ENCODE measurements around the gene OSBP2.
"Not testable (repeated sequence)": the region's sequence is repeated elsewhere in the genome, so short reads cannot be mapped to it uniquely, and the experiment has no call there.

The OSBP2 gene

DNA sequence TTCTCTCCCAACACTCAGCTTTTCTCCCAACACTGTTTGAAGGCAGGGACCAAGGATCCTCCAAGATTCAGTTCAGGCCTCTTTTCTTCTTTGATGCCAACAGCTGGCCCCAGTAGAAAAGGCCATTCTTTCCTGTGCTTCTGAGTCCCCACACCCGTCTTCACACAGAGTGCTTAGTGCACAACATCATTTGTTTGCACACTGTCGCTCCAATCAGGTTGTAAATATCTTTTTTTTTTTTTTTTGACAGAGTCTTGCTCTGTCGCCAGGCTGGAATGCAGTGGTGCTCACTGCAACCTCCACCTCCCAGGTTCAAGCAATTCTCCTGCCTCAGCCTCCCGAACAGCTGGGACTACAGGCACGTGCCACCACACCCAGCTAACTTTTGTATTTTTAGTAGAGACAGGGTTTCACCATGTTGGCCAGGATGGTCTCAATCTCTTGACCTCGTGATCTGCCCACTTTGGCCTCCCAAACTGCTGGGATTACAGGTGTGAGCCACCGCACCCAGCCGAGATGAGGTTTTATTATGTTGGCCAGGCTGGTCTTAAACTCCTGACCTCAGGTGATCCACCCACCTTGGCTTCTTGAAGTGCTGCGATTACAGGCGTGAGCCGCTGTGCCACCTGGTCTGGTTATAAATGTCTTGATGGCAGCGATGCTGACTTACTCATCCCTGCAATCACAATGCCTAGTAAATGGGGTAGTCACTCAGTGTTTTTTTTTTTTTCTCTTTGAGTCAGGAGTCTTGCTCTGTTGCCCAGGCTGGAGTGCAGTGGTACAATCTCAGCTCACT, 14.6 kb upstream of the OSBP2 start:
- not testable (repeated sequence) for DNase-seq

- no peak for DNase-seq
Measured at GRCh38 chr22:30680991-30681770, 13.5 kb upstream of the OSBP2 start.

- no peak for DNase-seq
Measured at GRCh38 chr22:30681831-30682230, 12.8 kb upstream of the OSBP2 start.

GRCh38 chr22:30685178-30685577, 9.5 kb upstream of the OSBP2 start:
- DNase-seq: no peak

GRCh38 chr22:30687358-30687757, 7.3 kb upstream of the OSBP2 start:
- no peak for DNase-seq

DNA sequence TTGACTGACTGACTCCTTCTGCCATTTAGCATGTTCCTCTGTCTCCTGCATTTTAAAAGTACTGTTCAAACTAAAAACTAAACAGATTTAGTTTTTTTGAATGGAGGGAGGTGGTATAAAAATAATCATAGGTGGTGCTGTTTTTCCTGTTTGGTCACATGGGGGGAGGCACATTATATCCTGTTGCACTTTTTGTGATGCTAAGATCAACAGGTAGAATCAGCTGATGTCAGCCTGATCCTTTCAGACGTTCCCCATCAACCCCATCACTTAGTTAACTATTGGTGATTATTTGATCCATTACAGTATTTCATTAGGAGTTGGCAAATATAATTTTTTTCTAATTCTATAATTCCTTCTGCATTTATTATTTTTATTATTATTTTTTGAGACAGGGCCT, 5.1 kb upstream of the OSBP2 start:
- no peak for DNase-seq

DNA sequence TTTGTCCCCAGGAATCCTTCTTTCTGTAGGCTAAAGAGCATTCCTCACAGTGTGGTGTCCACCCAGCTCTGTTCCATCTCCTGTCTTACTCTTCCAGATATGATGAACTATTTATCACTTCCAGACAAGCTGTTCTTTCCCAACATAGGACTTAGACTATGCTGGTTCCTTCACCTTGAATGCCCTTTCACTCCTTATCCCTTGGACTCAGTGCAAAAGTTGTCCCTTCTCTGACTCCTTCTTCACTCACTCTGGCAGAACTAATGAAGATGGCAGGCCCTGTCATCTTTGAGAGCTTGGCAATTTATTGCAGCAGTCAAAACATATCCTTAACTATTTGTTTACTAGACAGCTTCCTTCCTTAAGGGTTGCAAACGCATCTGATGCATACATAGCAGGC, 3.5 kb upstream of the OSBP2 start:
- no peak for DNase-seq

DNA sequence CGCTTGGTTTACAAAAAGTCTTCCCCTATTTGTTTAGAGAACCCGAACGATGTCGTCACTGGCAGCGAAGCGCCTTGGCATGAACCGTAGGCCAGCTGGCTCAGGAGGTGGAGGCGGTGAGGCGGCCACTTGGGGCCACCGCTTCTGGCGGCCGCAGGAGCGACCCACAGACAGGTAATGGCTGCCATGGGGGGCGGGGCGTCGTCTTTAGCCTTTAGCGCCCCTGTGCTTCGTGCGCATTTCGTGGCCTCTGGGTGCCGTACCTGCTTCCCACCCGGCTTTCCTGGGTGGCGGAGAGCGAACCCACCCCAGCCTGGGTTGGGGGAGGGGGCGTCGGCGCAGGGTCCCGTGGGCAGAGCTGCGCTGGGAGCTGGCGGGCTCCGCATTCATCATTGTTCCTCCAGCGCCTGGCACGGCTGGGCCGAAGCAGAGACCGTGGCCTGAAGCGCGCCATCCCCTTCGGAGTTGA, 469 bp upstream of the OSBP2 start:
- peak; percentile 19 for DNase-seq

DNA sequence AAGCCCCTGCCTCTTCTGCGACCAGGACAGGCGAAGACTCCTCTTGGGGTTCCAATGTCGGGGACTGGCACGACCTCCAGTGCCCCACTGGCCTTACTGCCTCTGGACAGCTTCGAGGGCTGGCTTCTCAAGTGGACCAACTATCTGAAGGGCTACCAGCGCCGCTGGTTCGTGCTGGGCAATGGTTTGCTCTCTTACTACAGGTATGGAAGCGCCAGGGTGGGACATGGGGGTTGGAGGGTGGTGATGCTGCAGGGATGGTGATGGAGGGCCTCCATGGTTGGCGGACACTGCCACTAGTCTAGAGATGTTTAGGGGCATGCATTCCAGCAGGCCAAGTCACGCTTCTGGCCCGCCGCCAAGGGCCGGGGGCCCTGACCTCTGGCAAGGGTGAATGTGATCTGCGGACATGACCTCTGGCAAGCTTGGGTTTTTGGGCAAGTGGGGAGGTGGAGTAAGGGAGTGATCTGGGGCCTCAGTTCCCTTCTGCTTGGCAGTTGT, 727 bp downstream of the OSBP2 start:
- no peak for DNase-seq

- DNase-seq: no peak
Measured at GRCh38 chr22:30695871-30696655, 1.4 kb downstream of the OSBP2 start.

DNA sequence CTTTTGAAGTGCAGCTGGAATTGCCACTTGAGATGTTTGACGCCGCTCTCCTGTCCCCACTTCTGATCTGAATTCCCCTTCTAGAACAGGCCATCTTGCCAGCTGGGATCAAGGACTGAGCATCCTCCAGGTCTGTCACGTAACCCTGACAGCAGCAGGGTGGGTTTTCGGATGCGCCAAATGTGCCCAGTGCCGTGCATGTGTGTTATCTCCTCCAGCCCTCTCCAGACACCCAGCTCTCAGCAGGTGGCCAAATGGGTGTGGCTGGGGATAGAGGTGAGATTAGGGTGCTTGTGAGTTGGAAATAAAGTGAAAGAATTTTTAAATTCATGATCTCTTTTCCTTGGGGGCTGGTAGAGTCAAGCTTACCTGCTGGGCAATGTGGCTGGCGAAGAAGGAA, 3.3 kb downstream of the OSBP2 start:
- DNase-seq: no peak

GRCh38 chr22:30701872-30702271, 7.2 kb downstream of the OSBP2 start:
- DNase-seq: no peak

GRCh38 chr22:30702856-30703255, 8.2 kb downstream of the OSBP2 start:
- no peak for DNase-seq

DNA sequence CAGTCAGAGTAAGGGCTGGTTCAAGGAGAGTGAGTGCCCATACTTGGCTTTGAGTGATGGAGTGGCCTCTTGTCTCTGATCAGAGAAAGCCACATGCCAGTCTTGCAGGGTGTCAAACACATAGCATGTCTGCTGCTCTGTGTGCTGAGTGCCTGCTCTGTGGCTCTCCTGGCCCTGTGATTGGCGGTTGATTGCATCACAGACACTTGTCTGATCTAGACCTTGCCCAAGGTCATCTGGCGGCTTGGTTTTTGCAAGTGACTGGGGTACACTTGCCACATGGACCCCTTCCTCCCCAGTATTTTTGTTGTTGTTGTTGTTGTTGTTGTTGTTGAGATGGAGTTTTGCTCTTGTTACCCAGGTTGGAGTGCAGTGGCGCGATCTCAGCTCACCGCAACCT, 10.3 kb downstream of the OSBP2 start:
- DNase-seq: no peak

GRCh38 chr22:30705710-30706651, 11.3 kb downstream of the OSBP2 start:
- DNase-seq: peak; percentile 92

GRCh38 chr22:30709980-30710379, 15.3 kb downstream of the OSBP2 start:
- not testable (repeated sequence) for DNase-seq

GRCh38 chr22:30712094-30712493, 17.4 kb downstream of the OSBP2 start:
- DNase-seq: no peak

GRCh38 chr22:30714062-30714461, 19.4 kb downstream of the OSBP2 start:
- DNase-seq: no peak

GRCh38 chr22:30717331-30717921, 22.8 kb downstream of the OSBP2 start:
- no peak for DNase-seq

DNA sequence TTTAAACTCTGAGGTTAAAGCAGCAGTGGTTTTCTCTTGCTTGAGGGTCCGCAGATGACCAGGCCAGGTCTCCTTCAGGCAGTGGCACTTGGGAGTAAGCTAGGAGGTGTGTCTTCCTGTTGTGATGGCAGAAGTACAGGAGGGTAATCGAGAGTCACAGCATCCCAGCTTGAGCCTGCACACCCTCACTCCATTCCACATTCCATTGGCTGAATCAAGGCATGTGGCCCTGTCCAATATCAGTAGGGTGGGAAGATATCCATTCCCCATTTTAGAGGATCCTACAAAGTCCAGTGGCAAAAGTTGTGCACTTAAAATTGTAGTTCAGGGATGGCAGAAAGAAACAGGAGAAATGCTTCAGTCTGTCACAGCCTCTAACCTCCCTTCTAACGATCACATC, 23.3 kb downstream of the OSBP2 start:
- DNase-seq: no peak

GRCh38 chr22:30718491-30718890, 23.8 kb downstream of the OSBP2 start:
- no peak for DNase-seq

DNA sequence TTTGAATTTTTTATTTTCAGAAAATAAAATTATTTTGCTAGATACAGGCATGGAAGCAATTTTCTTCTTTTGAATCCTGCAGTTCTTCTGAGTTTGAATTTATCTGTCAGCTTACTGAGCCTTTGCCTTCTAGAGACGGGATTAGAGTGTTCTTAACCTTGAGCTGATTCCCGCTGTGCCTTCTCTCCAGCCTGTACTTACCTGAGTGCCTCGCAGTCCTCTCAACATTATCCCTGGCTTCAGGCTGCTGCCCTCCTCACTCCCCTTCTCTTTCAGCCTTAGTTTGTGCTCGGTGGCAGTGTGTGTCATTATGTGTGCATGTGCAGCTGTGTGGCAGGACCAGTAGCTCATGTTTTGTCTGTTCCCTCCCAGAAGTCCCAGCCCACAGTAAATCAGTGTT, 24.3 kb downstream of the OSBP2 start:
- no peak for DNase-seq
